Stimulated activated CD8-positive, alpha-beta memory T cell treated with anti-CD3 and anti-CD28 coated beads, Interleukin-7, amount 100 ng/mL, for 48 hours (primary cell): ENCODE data around the gene CGB7.
"Not testable (repeated sequence)": the region's sequence is repeated elsewhere in the genome, so short reads cannot be mapped to it uniquely, and the experiment has no call there.

Experiments
- DNase-seq, 2 donors: peaks; one replicate each; pipeline ENCODE4 v3.0.0-alpha.2; 2020; ENCODE audit warnings: low read depth in 1 of 2; ENCODE audit errors: extremely low read depth in 1 of 2

CGB7 gene

DNA sequence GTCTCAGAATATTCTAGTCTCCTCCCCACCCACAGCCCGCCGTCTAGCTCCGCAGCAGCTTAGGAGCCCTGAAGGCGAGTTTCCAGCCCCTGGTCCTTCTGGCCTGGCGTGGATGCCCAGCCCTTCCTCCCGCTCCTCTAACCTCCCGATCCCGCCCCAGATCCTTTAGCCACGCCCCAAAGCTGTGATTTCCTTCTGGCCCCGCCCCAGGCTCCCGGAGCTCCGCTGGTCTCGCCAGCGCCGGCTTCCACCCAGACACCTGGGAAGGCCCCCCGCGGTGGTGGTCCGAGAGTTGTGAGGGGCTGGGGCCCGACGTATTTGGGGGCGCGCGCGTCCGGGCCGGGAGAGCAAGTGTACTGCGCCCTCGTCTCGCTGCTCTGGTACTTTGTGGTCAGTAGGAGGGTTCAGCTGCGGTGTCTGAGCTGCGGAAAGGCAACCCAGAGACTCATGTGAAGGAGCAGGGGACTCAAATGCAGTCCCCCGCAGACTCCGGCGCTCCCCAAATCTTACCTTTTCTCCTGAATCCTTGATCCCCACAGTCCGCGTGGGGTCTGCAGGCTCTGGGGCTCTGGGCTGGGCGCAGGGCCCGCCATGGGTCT lies at the start of gene CGB7:
Gene CGB7, minus strand, starts transcription at position 114 of the 599 bp plus-strand sequence. CDS start 2,374 bp downstream, outside the sequence.
- DNase-seq, result no peak

GRCh38 chr19:49106648-49107135 lies 49.1 kb upstream of the CGB7 start:
- DNase-seq, result peak; percentile 24 to 47

DNA sequence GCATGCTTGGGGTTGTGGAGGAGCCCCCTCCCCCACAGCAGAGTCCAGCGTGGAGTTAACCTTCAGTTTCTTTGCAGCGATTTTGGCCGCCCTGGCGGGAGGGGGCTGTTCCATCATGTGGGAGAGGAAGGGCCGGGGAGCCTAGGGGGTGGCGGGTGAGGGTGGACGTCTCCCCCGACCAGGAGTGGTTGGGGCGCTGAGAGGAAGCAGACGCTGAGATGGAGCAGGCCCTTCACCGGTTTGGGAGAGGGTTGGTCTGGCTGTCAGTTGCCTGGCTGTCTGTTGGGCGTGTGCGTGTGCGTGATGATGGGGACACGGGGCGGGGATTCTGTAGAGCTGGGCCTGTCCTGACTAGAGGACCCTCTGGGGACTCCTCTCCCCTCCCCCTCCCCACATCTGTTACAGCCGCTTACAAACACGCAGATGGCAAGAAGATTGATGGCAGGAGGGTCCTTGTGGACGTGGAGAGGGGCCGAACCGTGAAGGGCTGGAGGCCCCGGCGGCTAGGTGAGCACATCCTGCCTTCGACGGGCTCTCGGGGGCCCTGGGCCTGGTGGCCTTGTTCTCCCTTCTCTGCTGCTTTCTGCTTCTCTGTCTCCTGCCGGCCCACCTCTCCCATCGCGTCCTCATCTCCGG lies 46.8 kb upstream of the CGB7 start:
- no peak for DNase-seq

DNA sequence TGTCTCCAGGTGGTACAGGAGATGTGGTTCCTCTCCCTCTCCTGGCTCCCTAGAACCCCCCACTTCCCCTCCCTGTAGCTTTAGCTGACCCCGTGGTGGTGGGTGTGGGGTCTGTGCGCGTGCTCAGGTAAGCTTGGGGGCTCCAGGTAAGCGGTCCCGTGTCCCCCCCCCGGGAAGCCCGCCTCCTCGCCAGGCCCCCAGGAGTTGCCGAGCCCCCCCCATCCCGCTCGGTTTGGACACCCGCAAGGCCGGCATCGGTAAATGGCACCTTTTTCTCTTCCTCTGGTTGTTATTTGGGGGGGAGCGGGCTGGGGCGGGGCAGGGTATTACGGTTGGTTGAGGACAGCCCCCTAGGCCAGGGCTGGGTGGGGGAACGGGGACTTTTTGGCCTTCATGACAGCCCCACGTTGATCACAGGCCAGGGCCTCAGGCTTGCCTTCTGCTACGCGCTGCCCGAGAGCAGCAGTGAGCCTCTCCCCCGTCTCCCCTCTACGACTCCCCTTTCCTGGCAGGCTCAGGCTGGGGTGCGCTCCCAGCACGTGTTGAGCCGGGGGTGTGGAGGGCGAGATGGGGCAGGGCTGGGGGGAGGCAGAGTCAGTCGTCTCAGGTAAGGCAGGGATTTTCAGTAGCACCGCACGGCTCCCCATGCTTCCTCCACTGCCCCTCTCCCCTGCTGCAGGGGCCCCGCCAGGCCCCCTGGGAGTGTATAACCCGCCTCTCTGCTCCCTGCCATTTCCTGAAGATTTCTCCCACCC lies 46.0 kb upstream of the CGB7 start:
- no peak for DNase-seq

GRCh38 chr19:49102303-49102702 lies 44.8 kb upstream of the CGB7 start:
- DNase-seq, result no peak

DNA sequence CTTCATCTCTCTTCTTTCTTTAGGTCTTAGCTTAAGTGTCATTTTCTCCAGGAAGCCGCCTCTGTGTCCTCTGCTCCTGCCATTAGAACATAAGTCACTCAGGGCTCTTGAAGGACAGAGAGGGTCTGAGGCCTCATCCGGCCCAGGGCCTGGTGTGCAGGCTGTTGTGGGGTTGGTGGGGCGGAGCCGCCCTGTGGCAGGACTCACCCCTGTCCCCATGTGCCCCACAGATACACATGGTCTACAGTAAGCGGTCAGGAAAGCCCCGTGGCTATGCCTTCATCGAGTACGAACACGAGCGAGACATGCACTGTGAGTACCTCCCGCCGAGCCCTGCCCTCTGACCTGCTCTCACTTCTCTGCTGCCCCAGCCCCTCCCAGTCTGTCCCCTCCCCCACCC lies 43.6 kb upstream of the CGB7 start:
- no peak for DNase-seq

DNA sequence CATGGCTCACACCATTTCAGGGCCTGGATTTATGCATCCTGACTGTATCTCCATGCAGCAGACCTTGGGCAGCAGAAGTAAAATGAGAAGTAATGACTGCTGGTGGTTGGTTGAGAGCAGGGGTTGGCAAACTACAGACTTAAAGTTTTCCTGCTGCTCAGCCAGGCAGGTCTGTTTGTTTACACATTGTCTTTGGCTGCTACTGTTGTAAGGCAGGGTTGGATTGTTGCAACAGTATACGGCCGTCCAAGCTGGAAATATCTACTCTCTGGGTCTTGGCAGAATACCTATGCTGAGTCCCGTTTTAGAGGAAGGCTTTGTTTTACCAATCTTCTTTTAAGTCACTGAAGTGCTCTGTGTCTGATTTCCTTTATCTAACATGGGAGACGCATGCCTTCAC lies 41.2 kb upstream of the CGB7 start:
- no peak for DNase-seq

GRCh38 chr19:49097453-49098288 lies 40.1 kb upstream of the CGB7 start:
- DNase-seq, result peak; percentile 30 to 40

DNA sequence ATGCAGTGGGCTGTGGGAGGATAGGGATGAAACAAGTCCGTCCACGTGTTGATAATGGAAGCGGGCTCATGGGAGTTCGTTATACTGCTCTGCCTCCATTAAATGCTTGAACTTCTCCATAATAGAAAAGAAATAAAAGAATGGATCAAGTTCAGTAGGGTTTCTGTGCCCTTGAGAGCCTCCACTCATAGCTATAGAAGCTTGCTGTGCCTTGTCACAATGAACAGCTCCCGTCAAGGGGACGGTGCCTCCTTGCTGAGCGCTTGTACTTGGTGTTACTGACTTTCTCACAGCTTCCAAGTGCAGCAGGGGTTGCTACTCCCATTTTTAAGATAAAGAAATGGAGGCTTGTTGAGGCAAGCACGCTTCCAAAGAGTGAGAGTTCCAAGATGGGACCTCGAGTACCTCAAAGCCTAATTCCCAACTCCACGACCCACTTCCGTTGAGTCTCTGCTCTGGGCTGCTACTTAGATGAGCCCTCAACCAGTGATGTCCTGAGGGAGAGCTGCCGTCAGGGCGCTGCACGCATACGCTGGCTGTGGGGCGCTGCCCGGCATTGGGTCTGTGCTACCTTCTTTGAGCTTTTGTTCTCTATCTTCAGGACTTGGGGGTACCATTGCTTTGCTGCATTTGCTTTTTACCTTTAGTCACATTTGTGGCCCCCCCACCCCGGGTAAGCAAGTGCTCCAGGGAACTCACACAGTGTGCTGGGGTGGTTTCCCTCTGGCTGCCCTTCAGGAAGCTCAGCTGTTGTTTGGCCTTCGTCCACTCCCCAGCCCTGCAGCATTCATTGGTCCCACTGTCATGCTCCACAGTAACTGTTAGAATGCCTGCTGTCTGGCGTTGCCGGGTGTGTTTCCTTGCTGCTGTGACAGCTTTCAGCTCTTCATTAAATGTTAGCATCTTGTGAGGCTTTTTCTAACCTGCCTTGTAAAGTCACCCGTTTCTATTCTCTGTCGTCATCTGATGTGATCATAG lies 37.2 kb upstream of the CGB7 start:
- DNase-seq, result no peak

GRCh38 chr19:49092686-49093085 lies 35.1 kb upstream of the CGB7 start:
- DNase-seq, result no peak

GRCh38 chr19:49091391-49092038 lies 34.0 kb upstream of the CGB7 start:
- DNase-seq, result no peak

- DNase-seq, result no peak
These were observed 28.7 kb upstream of the CGB7 start for GRCh38 chr19:49086296-49086695.

DNA sequence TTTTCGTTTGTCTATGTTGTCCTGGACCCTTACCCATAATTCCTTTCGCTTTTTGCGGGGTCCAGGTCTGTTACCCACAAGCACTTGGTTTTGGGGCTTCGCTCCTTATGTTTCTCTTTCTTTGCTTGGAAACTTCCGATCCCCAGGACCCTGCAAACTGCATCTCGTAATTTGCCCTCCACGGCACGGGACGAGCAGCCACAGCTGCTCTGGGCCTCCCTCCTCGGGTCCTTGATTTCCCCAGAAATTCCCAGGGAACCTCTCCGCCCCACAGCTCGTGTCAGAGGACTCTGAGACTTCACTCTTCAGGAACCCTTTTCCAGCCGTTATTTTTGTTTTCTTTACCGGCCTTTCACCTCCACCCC lies 28.3 kb upstream of the CGB7 start:
- no peak for DNase-seq

GRCh38 chr19:49085020-49085867 lies 27.7 kb upstream of the CGB7 start, which contains the start of gene SNRNP70:
Gene SNRNP70, plus strand, starts transcription at chr19:49085451. Its CDS starts 964 bp downstream, at chr19:49086415.
- DNase-seq, result peak; percentile 99

GRCh38 chr19:49084206-49085019 lies 26.9 kb upstream of the CGB7 start:
- DNase-seq, result no peak

DNA sequence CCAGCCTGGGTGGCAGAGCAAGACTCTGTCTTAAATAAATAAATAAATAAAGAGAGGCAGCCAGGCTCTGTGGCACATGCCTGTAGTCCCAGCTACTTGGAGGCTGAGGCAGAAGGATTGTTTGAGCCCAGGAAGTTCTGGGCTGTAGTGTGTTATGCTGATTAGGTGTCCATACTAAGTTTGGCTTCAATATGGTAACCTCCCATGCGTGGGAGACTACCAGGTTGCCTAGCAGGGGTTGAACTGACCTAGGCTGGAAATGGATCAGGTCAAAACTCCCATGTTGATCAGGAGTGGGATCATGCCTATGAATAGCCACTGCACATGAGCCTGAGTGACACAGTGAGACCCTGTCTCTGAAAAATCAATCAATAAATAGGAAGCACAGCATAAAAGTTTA lies 23.7 kb upstream of the CGB7 start:
- DNase-seq, result no peak

DNA sequence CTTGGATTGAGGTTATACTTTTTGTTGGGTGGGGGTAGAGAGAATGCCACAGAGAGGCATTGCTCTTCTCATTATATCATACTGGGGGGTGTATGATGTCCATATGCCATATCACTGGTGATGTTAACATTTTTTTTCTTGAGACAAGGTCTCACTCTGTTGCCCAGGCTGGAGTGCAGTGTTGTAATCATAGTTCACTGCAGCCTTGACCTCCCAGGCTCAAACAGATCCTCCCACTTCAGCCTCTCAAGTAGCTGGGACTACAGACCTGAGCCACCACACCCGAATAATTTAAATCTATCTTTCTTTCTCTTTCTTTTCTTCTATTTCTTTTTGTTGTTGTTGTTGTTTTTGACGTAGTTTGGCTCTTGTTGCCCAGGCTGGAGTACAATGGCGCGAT lies 22.8 kb upstream of the CGB7 start:
- no peak for DNase-seq

DNA sequence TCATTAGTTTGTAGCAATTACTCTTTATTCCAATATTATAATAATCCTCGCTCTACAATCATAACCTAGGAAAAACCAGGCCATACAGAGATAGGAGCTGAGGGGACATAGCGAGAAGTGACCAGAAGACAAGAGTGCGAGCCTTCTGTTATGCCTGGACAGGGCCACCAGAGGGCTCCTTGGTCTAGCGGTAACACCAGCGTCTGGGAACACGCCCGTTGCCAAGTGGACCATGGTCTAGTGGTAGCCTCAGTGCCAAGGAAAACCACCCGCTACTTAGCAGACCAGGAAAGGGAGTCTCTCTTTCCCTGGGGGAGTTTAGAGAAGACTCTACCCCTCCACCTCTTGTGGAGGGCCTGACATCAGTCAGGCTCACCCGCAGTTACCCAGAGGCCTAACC lies 17.3 kb upstream of the CGB7 start:
- not testable (repeated sequence) for DNase-seq
